Measurements from ENCODE around the gene CAMK2D.
"Not testable (repeated sequence)": the region's sequence is repeated elsewhere in the genome, so short reads cannot be mapped to it uniquely, and the experiment has no call there.

CAMK2D gene

DNA sequence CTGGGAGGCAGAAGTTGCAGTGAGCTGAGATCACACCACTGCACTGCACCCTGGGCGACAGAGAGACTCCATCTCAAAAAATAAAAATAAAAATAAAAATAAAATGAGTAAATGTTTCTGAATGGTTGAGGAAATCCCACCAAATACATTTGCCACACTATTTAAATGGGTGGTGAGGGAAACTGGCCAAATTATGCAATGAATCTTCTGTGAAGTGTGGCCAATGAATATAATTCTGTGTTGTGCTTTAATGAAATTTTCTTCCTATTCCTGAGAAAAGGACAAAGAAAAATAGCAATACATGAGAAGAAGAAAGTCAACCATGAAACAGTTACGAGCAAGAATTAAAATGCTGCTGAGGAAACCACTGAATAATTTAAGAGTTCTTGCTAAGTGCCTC, 69.9 kb downstream of the CAMK2D start:
- no peak overlapping the region for H3K4me3 ChIP-seq (ENCODE audit: low read depth, low read length)
- TF ChIP-seq, protein P1, sequence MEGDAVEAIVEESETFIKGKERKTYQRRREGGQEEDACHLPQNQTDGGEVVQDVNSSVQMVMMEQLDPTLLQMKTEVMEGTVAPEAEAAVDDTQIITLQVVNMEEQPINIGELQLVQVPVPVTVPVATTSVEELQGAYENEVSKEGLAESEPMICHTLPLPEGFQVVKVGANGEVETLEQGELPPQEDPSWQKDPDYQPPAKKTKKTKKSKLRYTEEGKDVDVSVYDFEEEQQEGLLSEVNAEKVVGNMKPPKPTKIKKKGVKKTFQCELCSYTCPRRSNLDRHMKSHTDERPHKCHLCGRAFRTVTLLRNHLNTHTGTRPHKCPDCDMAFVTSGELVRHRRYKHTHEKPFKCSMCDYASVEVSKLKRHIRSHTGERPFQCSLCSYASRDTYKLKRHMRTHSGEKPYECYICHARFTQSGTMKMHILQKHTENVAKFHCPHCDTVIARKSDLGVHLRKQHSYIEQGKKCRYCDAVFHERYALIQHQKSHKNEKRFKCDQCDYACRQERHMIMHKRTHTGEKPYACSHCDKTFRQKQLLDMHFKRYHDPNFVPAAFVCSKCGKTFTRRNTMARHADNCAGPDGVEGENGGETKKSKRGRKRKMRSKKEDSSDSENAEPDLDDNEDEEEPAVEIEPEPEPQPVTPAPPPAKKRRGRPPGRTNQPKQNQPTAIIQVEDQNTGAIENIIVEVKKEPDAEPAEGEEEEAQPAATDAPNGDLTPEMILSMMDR (IDR thresholded peaks at IDR 0.05; ENCODE audit: insufficient read depth, low read depth, low read length, missing control alignments), result no peak
- DNase-seq (ENCODE audit: low read depth), result no peak

DNA sequence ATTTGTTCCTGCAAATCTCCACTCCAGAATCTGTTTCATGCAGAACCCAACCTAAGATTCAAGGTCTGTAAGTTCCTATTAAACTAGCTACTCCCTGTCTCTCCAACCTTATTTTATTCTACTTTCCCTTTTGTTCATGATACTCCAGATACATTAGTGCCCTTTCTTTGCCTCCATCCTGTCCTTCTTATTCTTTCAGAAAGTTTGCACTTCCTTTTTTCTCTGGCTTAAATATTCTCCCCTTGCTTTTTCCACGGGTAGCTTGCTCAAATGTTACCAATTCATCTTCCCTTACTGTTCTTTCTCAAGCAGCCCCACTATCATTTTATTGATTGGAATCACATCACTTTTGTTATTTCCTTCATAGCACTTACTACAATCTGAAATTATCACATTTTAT, 72.1 kb downstream of the CAMK2D start:
- DNase-seq (ENCODE audit: low read depth), result no peak
- TF ChIP-seq, protein P1 (IDR thresholded peaks at IDR 0.05; ENCODE audit: insufficient read depth, low read depth, low read length, missing control alignments), result no peak

DNA sequence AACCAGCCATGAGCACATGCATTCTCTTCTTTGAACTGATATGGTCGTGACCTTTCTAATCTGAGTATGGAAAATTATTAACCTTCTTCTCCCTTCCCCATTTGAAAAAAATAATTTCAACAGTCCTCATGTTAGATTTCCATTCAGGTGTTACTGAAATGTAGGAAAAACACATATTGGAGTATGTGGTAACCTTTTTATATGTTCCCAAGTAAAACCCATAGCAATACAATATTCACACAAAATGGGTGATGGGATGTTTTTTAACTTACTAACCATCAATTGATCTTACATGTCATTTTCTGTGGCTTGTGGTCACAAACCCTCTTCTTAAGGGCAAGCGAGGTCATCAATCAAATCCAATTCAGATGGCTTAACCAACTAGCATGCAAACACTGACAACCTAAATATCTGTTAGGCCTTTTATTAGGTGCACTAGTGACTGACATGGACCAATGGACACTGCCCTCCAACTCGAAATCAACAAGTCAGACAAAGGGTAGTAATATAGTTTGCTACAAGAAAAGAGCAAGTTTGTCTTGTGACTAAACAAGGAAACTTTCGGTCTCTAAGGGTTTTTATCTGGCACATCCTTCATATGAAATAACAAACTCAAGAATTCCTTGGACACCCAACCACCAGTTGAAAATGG, 74.3 kb downstream of the CAMK2D start:
- peak; percentile 33 for DNase-seq (ENCODE audit: low read depth)
- TF ChIP-seq, protein P1 (IDR thresholded peaks at IDR 0.05; ENCODE audit: insufficient read depth, low read depth, low read length, missing control alignments), result no peak
- H3K4me3 ChIP-seq (ENCODE audit: low read depth, low read length), result no peak overlapping the region

More for the DNA sequence above, 72.1 kb downstream of the CAMK2D start:
- no peak overlapping the region for H3K4me3 ChIP-seq (ENCODE audit: low read depth, low read length)

DNA sequence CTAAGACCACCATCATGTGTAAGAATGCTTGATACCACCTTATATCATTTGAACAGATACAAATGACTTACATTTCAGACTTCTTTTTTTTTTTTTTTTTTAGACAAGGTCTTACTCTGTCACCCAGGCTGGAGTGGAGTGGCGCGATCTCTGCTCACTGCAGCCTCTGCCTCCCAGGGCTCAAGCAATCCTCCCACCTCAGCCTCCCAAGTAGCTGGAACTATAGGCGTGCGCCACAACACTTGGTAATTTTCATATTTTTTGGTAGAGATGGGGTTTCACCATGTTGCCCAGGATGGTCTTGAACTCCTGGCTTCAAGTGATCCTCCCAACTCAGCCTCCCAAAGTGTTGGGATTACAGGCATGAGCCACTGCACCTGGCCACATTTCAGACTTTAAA, 76.4 kb downstream of the CAMK2D start:
- H3K4me3 ChIP-seq (ENCODE audit: low read depth, low read length); DNase-seq (ENCODE audit: low read depth): not testable (repeated sequence)

DNA sequence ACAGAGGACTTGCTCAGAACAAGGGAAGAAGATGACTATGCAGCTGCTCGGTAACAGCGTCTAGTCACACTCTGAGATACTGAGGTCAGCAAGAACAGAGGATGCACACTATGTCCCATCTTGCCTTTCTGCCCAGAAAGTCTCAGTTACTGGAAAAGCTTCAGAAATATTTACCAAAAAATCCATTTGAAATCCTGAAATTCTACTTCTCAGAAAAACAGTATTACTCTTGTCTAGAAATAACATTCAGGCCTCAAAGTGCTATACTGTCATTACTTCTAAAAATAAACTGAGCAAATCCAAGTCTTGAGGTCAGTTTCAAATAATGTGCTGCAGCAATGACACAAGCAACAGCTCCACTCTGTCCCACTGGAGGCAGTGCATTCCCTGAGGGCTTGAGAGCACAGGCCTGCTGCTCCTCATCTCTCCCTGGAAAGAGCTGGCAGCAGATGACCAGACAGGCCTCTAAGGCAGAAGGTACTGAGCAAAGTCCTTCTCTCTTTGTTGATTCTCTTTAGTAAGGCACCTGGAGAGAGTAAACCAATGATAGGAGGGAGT, 76.9 kb downstream of the CAMK2D start:
- no peak overlapping the region for H3K4me3 ChIP-seq (ENCODE audit: low read depth, low read length)
- TF ChIP-seq, protein P1 (IDR thresholded peaks at IDR 0.05; ENCODE audit: insufficient read depth, low read depth, low read length, missing control alignments), result no peak
- no peak for DNase-seq (ENCODE audit: low read depth)

DNA sequence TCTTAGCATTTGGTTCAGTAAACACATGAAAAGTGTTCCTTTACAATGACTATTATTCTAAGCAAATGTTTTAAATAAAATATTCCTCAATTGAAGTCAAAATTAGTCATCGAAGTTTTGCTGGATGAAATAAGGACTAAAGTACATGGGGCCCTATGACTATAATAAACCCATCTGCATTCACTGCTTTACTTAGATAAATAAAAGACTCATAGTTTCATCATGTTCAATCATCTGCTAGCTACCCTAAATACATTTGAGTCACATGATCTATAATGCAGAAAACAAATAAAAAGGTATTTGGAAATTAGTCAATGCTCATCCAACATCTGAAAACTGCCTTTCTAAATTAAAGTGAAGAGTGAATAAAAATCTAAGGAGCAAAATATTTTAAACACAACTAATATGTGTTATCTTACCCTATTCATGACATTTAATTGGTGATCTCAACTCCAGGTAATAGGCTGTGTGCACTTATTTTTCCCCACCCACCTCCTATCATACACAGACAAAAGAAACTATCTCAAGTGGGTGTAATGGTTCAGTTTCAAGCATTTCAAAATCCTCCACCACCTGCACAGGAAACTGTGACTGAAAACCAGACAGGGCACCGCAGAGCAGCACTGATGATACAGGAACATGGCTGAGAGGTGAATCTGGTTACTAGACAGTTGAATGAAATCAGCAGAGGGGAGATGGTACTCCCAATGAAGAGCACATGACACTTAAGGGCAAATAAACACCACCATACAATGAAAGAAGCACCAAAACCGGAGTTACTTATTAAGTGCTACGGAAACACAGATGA, 78.6 kb downstream of the CAMK2D start:
- TF ChIP-seq, protein P1 (IDR thresholded peaks at IDR 0.05; ENCODE audit: insufficient read depth, low read depth, low read length, missing control alignments), result no peak
- no peak overlapping the region for H3K4me3 ChIP-seq (ENCODE audit: low read depth, low read length)
- peak; percentile 85 for DNase-seq (ENCODE audit: low read depth)

DNA sequence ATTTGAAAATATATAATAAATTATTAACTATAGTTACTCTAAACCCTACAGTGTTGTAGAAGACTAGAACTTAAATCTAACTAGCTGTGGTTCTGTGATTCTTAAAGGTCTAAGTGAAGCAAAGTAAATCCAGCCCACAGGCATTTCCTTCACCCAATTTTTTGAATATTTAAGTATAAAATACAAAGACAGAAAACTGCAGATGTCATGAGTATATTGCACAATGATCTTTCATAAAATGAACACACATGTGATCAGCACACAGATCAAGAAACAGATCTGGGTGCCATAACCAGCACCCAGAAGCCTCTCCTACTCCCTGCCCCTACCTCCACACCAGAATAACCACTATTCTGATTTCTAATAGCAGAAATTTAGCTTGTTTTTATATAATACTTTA, 82.9 kb downstream of the CAMK2D start:
- no peak for DNase-seq (ENCODE audit: low read depth)
- H3K4me3 ChIP-seq (ENCODE audit: low read depth, low read length), result no peak overlapping the region
- TF ChIP-seq, protein P1 (IDR thresholded peaks at IDR 0.05; ENCODE audit: insufficient read depth, low read depth, low read length, missing control alignments), result no peak

All from GM12865 (cell line).